Pancreas (tissue), 10 donors: Measurements from ENCODE around the gene OR10A5. TPM values are rescaled to one million over a fixed set of nuclear protein-coding genes. Genes with fewer than 3 reads are reported as not detected.
A peak's percentile ranks its signal among the peaks of the same experiment; 100 is the strongest.
"Not testable (repeated sequence)": the region's sequence is repeated elsewhere in the genome, so short reads cannot be mapped to it uniquely, and the experiment has no call there.

ENCODE experiments used
- ATAC-seq, 4 donors: fragments of 200-7000 bp; cut with Tn5 transposase; one replicate each; pipeline versions ENCODE4 v1.8.0 to v1.9.1; 2020; ENCODE audit warnings: mild to moderate bottlenecking in 4 of 4, moderate library complexity in 4 of 4
- DNase-seq, 6 donors: peaks; one replicate each; pipeline ENCODE4 v3.0.0-alpha.2; 2020
- FAIRE-seq: peaks from 2 replicates; lab custom pipeline; 2012; peaks lifted over from hg19 to GRCh38; lab: Jason Lieb, UNC
- H3K27ac ChIP-seq, 4 donors: fragments of 200-600 bp; sonication (generic); 1 replicate in 3 of 4; 2 replicates in 1 of 4; pipeline versions ENCODE4 v1.5.0 to v1.8.0; 2020
- H3K27me3 ChIP-seq, 4 donors: fragments of 200-600 bp; one replicate each; pipeline ENCODE4 v1.8.0; 2021
- H3K36me3 ChIP-seq, 3 donors: fragments of 200-600 bp; sonication (generic) in 1 of 3; one replicate each; pipeline versions ENCODE4 v1.5.0 to v1.8.0; 2020 to 2021
- H3K4me1 ChIP-seq, 3 donors: fragments of 200-600 bp; one replicate each; pipeline ENCODE4 v1.8.0; 2021
- H3K4me3 ChIP-seq, 4 donors: fragments of 200-600 bp; sonication (generic) in 2 of 4; one replicate each; pipeline versions ENCODE4 v1.5.0 to v1.8.0; 2020 to 2021
- H3K9me3 ChIP-seq, 4 donors: fragments of 200-600 bp; one replicate each; pipeline ENCODE4 v1.8.0; 2021
- CTCF ChIP-seq, 4 donors: fragments of 200-600 bp; sonication (generic) in 3 of 4; IDR thresholded peaks; one replicate each; pipeline versions ENCODE4 v1.5.0 to v1.8.0; 2021; ENCODE audit warnings: antibody characterized with exemption in 4 of 4
- WGBS, 2 donors: extraction: QIAGEN DNeasy Blood & Tissue Kit; methylation state at CpG; one replicate each; pipeline ENCODE4 v1.1.7; 2013; 5-methylcytosine and 5-hydroxymethylcytosine counted together
- intact Hi-C, 3 donors: fragments of 100-400 bp; cut with DNase I; formaldehyde crosslinking; loops; one replicate each; pipeline versions ENCODE4 v1.11.1 to v1.14.2; 2022
- polyA plus RNA-seq, 2 donors: library from polyadenylated mRNA; stranded (reverse); fragments of 200-250 nt; gene quantifications; one replicate each; pipeline ENCODE4 v1.2.3, GENCODE V29; 2013
- total RNA-seq, 6 donors: library from RNA; stranded (reverse); fragmentation: NEBNext Ultra II Directional in 4 of 6; extraction: Animal tissue kit (Norgen Biotek cat#: 25700) in 4 of 6; gene quantifications; one replicate each; pipeline versions ENCODE4 v1.2.1 to v1.2.4, GENCODE V29; 2021 to 2023
- donor health status: healthy with polysubstance abuse.
- donor health status: DM: no; HTN: no; CAD: no; lungs with moderate emphysema.
- donor health status: DM: no; HTN: no; CAD: no.
- donor health status: control.
- donor health status: control.
- donor health status: Bipolar disorder and iron deficiency.
- donor health status: DM: yes; HTN: yes; CAD: no.
- donor health status: DM: no; HTN: no; CAD: no.
- donor health status: DM: no; HTN: no; CAD: no.
- donor health status: DM: yes; HTN: yes; CAD: no.

OR10A5 gene
- not detected for total RNA-seq
- polyA plus RNA-seq: not detected

GRCh38 chr11:6845383-6845782, at the start of gene OR10A5:
Gene OR10A5, plus strand, starts transcription at chr11:6845683. Its CDS starts 0 bp downstream, at chr11:6845683.
- Histone ChIP-seq H3K4me3 (no peak within 1 kb of the TSS), H3K4me1 (no peaks in the 10 kb centered on the region), H3K9me3 (no peaks in the 10 kb centered on the region), H3K36me3 (no peaks in the 10 kb centered on the region), H3K27me3 (no peaks in the 10 kb centered on the region), H3K27ac (no peak within 1 kb of the TSS)
- intact Hi-C loops: no loop called here
- no peak for FAIRE-seq
- no peak for ATAC-seq
- no peak for DNase-seq
- no peak for TF ChIP-seq CTCF (IDR thresholded peaks at IDR 0.05)
- 40 to 45% methylated on average over 3 of the region's 3 CpGs for WGBS, 2 donors

- intact Hi-C loops: no loop called here
- ATAC-seq: no peak
- Histone ChIP-seq H3K27ac (no peak within 1 kb of the TSS), H3K4me1 (no peaks in the 10 kb centered on the region), H3K27me3 (no peaks in the 10 kb centered on the region), H3K9me3 (no peaks in the 10 kb centered on the region), H3K4me3 (no peak within 1 kb of the TSS), H3K36me3 (no peaks in the 10 kb centered on the region)
- WGBS, 2 donors: 75 to 77% methylated on average over 1 of the region's 1 CpG
- no peak for DNase-seq
- TF ChIP-seq CTCF (IDR thresholded peaks at IDR 0.05): no peak
- no peak for FAIRE-seq
Measured at GRCh38 chr11:6799402-6799801, 46.1 kb upstream of the OR10A5 start, which contains the start of gene OR6A2. Gene OR6A2, minus strand, starts transcription at chr11:6799689. Its CDS starts 3,981 bp downstream, at chr11:6795708.

GRCh38 chr11:6801075-6801474, 44.4 kb upstream of the OR10A5 start:
- DNase-seq, H3K4me3 ChIP-seq, ATAC-seq, H3K27me3 ChIP-seq, H3K9me3 ChIP-seq, H3K4me1 ChIP-seq, FAIRE-seq, intact Hi-C loops, H3K36me3 ChIP-seq, H3K27ac ChIP-seq: not testable (repeated sequence)

GRCh38 chr11:6812390-6813005, 33.0 kb upstream of the OR10A5 start:
- peak; percentile 75 to 90 (median 82) for TF ChIP-seq CTCF (IDR thresholded peaks at IDR 0.05)
- peak; percentile 64 to 84 (median 70) for ATAC-seq
- H3K27ac ChIP-seq: no peak overlapping the region
- H3K27me3 ChIP-seq: no peaks in the 10 kb centered on the region
- DNase-seq: peak in 1 of 6 donors; percentile 20
- no peak overlapping the region for H3K4me3 ChIP-seq
- no peak for FAIRE-seq
- H3K9me3 ChIP-seq: no peaks in the 10 kb centered on the region
- no peaks in the 10 kb centered on the region for H3K36me3 ChIP-seq
- WGBS, 2 donors: 10 to 12% methylated on average over 6 of the region's 6 CpGs
- intact Hi-C loops: no loop called here
- H3K4me1 ChIP-seq: no peaks in the 10 kb centered on the region

- ATAC-seq: no peak
- no peaks in the 10 kb centered on the region for H3K36me3 ChIP-seq
- WGBS, 2 donors: 43 to 62% methylated on average over 2 of the region's 2 CpGs
Measured at GRCh38 chr11:6813656-6814055, 31.8 kb upstream of the OR10A5 start.

More at GRCh38 chr11:6813656-6814055, 31.8 kb upstream of the OR10A5 start:
- FAIRE-seq (no peak), DNase-seq (no peak)
- Histone ChIP-seq H3K9me3 (no peaks in the 10 kb centered on the region), H3K4me3 (no peak overlapping the region), H3K27me3 (no peaks in the 10 kb centered on the region), H3K4me1 (no peaks in the 10 kb centered on the region), H3K27ac (no peak overlapping the region)
- TF ChIP-seq CTCF (IDR thresholded peaks at IDR 0.05): no peak
- intact Hi-C loops: no loop called here
